HEK293 (cell line): Measurements from ENCODE around the gene UBAC2.

Experiments
- CTCF ChIA-PET: fragments of 350-600 bp; formaldehyde crosslinking; extraction: SDS; loops from one replicate; lab custom pipeline; 2021; ENCODE audit warnings: antibody characterized with exemption; lab: Yijun Ruan, JAX
- POLR2A ChIA-PET: fragments of 300-600 bp; formaldehyde crosslinking; extraction: SDS; loops from one replicate; lab custom pipeline; 2020; ENCODE audit warnings: antibody characterized with exemption, inconsistent platforms; lab: Yijun Ruan, JAX
- H3K27ac ChIP-seq: fragments of 200-500 bp; sonication (Bioruptor generic); 2 replicates; pipeline ENCODE4 v1.5.1; 2014; ENCODE audit warnings: low read depth, low read length, control low read depth, inconsistent platforms; ENCODE audit errors: extremely low read depth
- H3K36me3 ChIP-seq, 2 experiments: fragments of 200-500 bp in 1 of 2; sonication (Bioruptor generic) in 1 of 2; 1 replicate in 1 of 2; 2 replicates in 1 of 2; pipeline ENCODE4 v1.5.1; 2014 to 2017; ENCODE audit warnings: inconsistent platforms in 2 of 2, low read length in 2 of 2; ENCODE audit not compliant: control insufficient read depth in 2 of 2, insufficient read depth in 1 of 2
- H3K4me1 ChIP-seq: fragments of 200-500 bp; sonication (Bioruptor generic); 2 replicates; pipeline ENCODE4 v1.5.1; 2014; ENCODE audit warnings: mild to moderate bottlenecking, low read length, inconsistent platforms; ENCODE audit not compliant: control insufficient read depth, insufficient read depth
- H3K4me3 ChIP-seq: 2 replicates; pipeline ENCODE4 v1.5.1; 2011; ENCODE audit warnings: low read depth, mild to moderate bottlenecking, control low read depth, low read length, moderate library complexity
- H3K9me3 ChIP-seq: fragments of 200-500 bp; sonication (Bioruptor generic); 2 replicates; pipeline ENCODE4 v1.5.1; 2014; ENCODE audit warnings: low read depth, low read length, inconsistent platforms; ENCODE audit not compliant: control insufficient read depth, insufficient read depth
- GLI2 ChIP-seq: fragments of 450-650 bp; formaldehyde crosslinking; IDR thresholded peaks from 2 replicates; pipeline ENCODE4; 2017; ENCODE audit warnings: missing biosample characterization, missing genetic modification characterization, low read depth, borderline replicate concordance
- HOXD13 ChIP-seq: sonication (generic); formaldehyde crosslinking; IDR thresholded peaks from 2 replicates; pipeline ENCODE4 v1.8.0; 2022; ENCODE audit warnings: missing genetic modification reagents, borderline replicate concordance
- KLF7 ChIP-seq: fragments of 450-650 bp; formaldehyde crosslinking; IDR thresholded peaks from 2 replicates; pipeline ENCODE4 v1.5.1; 2016; ENCODE audit warnings: missing biosample characterization, missing genetic modification characterization, borderline replicate concordance
- OSR2 ChIP-seq: fragments of 450-650 bp; formaldehyde crosslinking; IDR thresholded peaks from 2 replicates; pipeline ENCODE4 v1.5.1; 2016; ENCODE audit warnings: missing biosample characterization, missing genetic modification characterization
- ZNF155 ChIP-seq: fragments of 450-650 bp; formaldehyde crosslinking; IDR thresholded peaks from 2 replicates; pipeline ENCODE4 v1.5.1; 2016; ENCODE audit warnings: missing biosample characterization, missing genetic modification characterization
- ZNF341 ChIP-seq: fragments of 450-650 bp; formaldehyde crosslinking; IDR thresholded peaks from 2 replicates; pipeline ENCODE4; 2016; ENCODE audit warnings: low read depth, missing biosample characterization, missing genetic modification characterization
- ZNF423 ChIP-seq: fragments of 450-650 bp; formaldehyde crosslinking; IDR thresholded peaks from 2 replicates; pipeline ENCODE4 v1.5.1; 2016; ENCODE audit warnings: missing biosample characterization, missing genetic modification characterization
- ZNF426 ChIP-seq: fragments of 450-650 bp; formaldehyde crosslinking; IDR thresholded peaks from 2 replicates; pipeline ENCODE4 v1.5.1; 2017; ENCODE audit warnings: missing biosample characterization, missing genetic modification characterization, mild to moderate bottlenecking, inconsistent platforms, moderate library complexity
- ZNF433 ChIP-seq: fragments of 450-650 bp; formaldehyde crosslinking; IDR thresholded peaks from 2 replicates; pipeline ENCODE4 v1.5.1; 2016; ENCODE audit warnings: missing biosample characterization, missing genetic modification characterization, low read depth
- ZNF561 ChIP-seq: fragments of 450-650 bp; IDR thresholded peaks from 2 replicates; pipeline ENCODE4 v1.5.1; 2018; ENCODE audit warnings: missing biosample characterization, missing genetic modification characterization, borderline replicate concordance
- ZNF585B ChIP-seq: fragments of 450-650 bp; formaldehyde crosslinking; IDR thresholded peaks from 2 replicates; pipeline ENCODE4 v1.5.1; 2016; ENCODE audit warnings: missing biosample characterization, missing genetic modification characterization
- ZNF596 ChIP-seq: fragments of 450-650 bp; IDR thresholded peaks from 2 replicates; pipeline ENCODE4 v1.5.0; 2018; ENCODE audit warnings: missing biosample characterization, mild to moderate bottlenecking, missing genetic modification characterization, moderate library complexity
- ZNF610 ChIP-seq: fragments of 450-650 bp; formaldehyde crosslinking; IDR thresholded peaks from 2 replicates; pipeline ENCODE4 v1.5.1; 2016; ENCODE audit warnings: missing biosample characterization, missing genetic modification characterization, borderline replicate concordance
- ZNF654 ChIP-seq: fragments of 450-650 bp; formaldehyde crosslinking; IDR thresholded peaks from 2 replicates; pipeline ENCODE4 v1.5.1; 2016; ENCODE audit warnings: low read depth, missing biosample characterization, missing genetic modification characterization
- ZSCAN23 ChIP-seq: fragments of 450-650 bp; formaldehyde crosslinking; IDR thresholded peaks from 2 replicates; pipeline ENCODE4 v1.5.1; 2016; ENCODE audit warnings: missing biosample characterization, missing genetic modification characterization
- TF ChIP-seq, protein P1 (sequence below): fragments of 450-650 bp; formaldehyde crosslinking; IDR thresholded peaks from 2 replicates; pipeline ENCODE4 v1.5.1; 2016; ENCODE audit warnings: missing biosample characterization, missing genetic modification characterization, borderline replicate concordance
- TF ChIP-seq, protein P2 (sequence below): fragments of 450-650 bp; formaldehyde crosslinking; IDR thresholded peaks from 2 replicates; pipeline ENCODE4 v1.5.1; 2016; ENCODE audit warnings: missing biosample characterization, missing genetic modification characterization
- TF ChIP-seq, protein P3 (sequence below): fragments of 450-650 bp; formaldehyde crosslinking; IDR thresholded peaks from 2 replicates; pipeline ENCODE4 v1.5.1; 2016; ENCODE audit warnings: missing biosample characterization, missing genetic modification characterization

UBAC2 gene

DNA sequence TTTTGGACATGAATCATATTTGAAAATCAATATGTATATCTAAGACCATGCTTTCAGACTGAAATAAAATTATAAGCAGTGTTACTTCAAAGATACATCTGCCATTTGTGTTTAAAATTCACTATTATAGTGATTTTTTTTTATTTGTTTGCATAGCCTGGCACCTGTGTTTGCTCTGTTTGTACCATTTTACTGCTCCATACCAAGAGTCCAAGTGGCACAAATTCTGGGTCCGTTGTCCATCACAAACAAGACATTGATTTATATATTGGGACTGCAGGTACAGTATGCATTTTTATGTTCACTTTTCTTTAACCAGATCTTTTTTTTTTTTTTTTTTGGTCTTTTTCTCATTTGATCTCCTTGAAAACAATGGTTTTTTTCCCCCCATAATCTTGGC is 113.3 kb downstream of the UBAC2 start (continued):
- TF ChIP-seq, protein P1, sequence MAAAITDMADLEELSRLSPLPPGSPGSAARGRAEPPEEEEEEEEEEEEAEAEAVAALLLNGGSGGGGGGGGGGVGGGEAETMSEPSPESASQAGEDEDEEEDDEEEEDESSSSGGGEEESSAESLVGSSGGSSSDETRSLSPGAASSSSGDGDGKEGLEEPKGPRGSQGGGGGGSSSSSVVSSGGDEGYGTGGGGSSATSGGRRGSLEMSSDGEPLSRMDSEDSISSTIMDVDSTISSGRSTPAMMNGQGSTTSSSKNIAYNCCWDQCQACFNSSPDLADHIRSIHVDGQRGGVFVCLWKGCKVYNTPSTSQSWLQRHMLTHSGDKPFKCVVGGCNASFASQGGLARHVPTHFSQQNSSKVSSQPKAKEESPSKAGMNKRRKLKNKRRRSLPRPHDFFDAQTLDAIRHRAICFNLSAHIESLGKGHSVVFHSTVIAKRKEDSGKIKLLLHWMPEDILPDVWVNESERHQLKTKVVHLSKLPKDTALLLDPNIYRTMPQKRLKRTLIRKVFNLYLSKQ, result no peak

DNA sequence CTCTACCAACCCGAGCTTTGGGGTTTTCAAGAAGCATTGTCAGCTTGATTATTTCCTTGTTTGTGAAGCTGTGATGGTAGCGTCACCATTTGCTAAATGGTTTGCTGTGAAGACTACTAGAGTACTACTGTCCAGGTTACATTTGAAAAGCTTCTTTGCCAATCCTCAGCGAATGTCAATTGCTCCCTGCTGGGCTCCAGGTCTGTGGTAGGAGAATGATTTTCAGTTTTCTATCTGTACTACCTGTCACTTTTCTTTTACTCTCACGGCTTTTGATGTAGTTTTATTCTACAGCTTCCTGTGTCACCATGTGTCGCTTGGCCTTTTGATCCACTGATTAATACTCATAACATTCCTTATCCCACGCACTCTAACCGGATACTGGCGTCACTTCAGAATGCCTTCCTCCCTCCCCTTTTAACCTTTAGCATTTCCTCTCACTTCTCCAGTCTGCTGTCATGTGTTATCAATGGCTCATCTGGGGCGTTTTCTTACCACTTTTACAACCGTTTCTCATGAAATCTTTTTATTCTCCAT is 114.1 kb downstream of the UBAC2 start:
- CTCF ChIA-PET, result interaction anchor here (0.6 to 0.9 kb wide), 2 partner anchors 138 to 690 kb away, joined by 3 read pairs; no protein-coding TSS in a partner anchor
- POLR2A ChIA-PET, result no interaction called here
- H3K27ac ChIP-seq, result no peak overlapping the region
- H3K36me3 ChIP-seq, result peaks cover 0 to 3% of the 10 kb centered on the region in 2 experiments; a peak in 1 of 3 replicates
- no peak overlapping the region for H3K4me3 ChIP-seq
- H3K9me3 ChIP-seq, result no peaks in the 10 kb centered on the region
- TF ChIP-seq, protein P2, sequence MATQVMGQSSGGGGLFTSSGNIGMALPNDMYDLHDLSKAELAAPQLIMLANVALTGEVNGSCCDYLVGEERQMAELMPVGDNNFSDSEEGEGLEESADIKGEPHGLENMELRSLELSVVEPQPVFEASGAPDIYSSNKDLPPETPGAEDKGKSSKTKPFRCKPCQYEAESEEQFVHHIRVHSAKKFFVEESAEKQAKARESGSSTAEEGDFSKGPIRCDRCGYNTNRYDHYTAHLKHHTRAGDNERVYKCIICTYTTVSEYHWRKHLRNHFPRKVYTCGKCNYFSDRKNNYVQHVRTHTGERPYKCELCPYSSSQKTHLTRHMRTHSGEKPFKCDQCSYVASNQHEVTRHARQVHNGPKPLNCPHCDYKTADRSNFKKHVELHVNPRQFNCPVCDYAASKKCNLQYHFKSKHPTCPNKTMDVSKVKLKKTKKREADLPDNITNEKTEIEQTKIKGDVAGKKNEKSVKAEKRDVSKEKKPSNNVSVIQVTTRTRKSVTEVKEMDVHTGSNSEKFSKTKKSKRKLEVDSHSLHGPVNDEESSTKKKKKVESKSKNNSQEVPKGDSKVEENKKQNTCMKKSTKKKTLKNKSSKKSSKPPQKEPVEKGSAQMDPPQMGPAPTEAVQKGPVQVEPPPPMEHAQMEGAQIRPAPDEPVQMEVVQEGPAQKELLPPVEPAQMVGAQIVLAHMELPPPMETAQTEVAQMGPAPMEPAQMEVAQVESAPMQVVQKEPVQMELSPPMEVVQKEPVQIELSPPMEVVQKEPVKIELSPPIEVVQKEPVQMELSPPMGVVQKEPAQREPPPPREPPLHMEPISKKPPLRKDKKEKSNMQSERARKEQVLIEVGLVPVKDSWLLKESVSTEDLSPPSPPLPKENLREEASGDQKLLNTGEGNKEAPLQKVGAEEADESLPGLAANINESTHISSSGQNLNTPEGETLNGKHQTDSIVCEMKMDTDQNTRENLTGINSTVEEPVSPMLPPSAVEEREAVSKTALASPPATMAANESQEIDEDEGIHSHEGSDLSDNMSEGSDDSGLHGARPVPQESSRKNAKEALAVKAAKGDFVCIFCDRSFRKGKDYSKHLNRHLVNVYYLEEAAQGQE (tag by site-specific recombination), result no peak
- TF ChIP-seq, protein P1, result no peak
- no peak for TF ChIP-seq ZNF561 (tag by site-specific recombination)
- TF ChIP-seq, all 188 proteins: peak for 0
- H3K4me1 ChIP-seq, result no peaks in the 10 kb centered on the region

DNA sequence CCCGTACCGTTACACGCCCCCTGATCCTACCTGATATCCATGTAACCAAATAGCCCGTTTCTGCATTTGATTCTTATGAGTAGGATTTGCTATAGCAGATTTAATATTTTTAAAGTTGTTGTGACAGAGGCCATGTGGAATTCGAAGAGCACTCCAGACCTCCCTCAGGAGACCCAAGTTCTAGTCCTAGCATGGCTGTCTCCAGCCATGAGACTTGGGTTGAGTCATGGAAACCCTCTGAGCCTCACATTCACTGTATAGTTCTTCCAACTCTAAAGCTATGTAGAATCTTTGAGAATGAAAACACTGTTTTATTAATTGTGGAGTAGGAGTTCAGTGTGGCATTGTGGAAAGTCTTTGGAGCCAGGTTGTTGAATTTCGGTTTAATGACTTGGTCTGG is 114.5 kb downstream of the UBAC2 start:
- TF ChIP-seq ZNF341 (tag by site-specific recombination), result no peak
- TF ChIP-seq ZNF433 (tag by site-specific recombination), result no peak
- no peak for TF ChIP-seq ZSCAN23 (tag by site-specific recombination)
- no peak for TF ChIP-seq HOXD13 (CRISPR knock-in tag)
- no peak for TF ChIP-seq ZNF423 (tag by site-specific recombination)
- no peak for TF ChIP-seq ZNF596
- TF ChIP-seq ZNF610 (tag by site-specific recombination), result no peak
- no peak for TF ChIP-seq ZNF426 (tag by site-specific recombination)
- TF ChIP-seq, protein P3, sequence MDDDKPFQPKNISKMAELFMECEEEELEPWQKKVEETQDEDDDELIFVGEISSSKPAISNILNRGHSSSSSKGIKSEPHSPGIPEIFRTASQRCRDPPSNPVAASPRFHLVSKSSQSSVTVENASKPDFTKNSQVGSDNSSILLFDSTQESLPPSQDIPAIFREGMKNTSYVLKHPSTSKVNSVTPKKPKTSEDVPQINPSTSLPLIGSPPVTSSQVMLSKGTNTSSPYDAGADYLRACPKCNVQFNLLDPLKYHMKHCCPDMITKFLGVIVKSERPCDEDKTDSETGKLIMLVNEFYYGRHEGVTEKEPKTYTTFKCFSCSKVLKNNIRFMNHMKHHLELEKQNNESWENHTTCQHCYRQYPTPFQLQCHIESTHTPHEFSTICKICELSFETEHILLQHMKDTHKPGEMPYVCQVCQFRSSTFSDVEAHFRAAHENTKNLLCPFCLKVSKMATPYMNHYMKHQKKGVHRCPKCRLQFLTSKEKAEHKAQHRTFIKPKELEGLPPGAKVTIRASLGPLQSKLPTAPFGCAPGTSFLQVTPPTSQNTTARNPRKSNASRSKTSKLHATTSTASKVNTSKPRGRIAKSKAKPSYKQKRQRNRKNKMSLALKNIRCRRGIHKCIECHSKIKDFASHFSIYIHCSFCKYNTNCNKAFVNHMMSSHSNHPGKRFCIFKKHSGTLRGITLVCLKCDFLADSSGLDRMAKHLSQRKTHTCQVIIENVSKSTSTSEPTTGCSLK, result no peak
- no peak for TF ChIP-seq OSR2 (tag by site-specific recombination)
- TF ChIP-seq ZNF155 (tag by site-specific recombination), result no peak
- TF ChIP-seq KLF7 (tag by site-specific recombination), result no peak
- no peak for TF ChIP-seq ZNF654 (tag by site-specific recombination)
- TF ChIP-seq ZNF585B, result no peak
- no peak for TF ChIP-seq GLI2 (tag by site-specific recombination)
- TF ChIP-seq, all 188 proteins: peak for 0
- Histone ChIP-seq H3K4me1 (no peaks in the 10 kb centered on the region), H3K4me3 (no peak overlapping the region), H3K36me3 (peaks cover 0 to 3% of the 10 kb centered on the region in 2 experiments; a peak in 1 of 3 replicates), H3K27ac (no peak overlapping the region), H3K9me3 (no peaks in the 10 kb centered on the region)
- ChIA-PET POLR2A (no interaction called here), CTCF (no interaction called here)
